ENCODE results near the gene ACOT2. TPM values are rescaled to one million over a fixed set of nuclear protein-coding genes. Genes with fewer than 3 reads are reported as not detected.
"Not testable (repeated sequence)": the region's sequence is repeated elsewhere in the genome, so short reads cannot be mapped to it uniquely, and the experiment has no call there.

ACOT2 gene
- total RNA-seq, 4 donors from 2014 or later = 10.1 to 76.3 (median 53.6) TPM

DNA sequence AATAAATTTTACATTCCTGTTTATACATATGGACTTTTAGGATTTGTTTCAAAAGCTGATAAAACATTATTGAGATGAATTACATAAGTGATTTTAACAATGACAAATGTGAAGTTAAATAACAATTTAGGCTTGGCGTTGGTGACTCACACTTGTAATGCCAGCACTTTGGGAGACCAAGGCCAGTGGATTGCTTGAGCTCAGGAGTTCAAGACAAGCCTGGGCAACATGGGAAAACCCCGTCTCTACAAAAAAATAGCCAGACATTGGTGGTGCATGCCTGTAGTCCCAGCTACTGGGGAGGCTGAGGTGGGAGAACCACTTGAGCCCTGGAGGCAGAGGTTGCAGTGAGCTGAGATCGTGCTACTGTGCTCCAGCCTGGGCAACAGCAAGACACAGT is 7.4 kb downstream of the ACOT2 start:
- Histone ChIP-seq H3K36me3 (peaks cover 0 to 13% (median 0%) of the 10 kb centered on the region in 4 donors), H3K27me3 (no peaks in the 10 kb centered on the region), H3K9me3 (no peaks in the 10 kb centered on the region), H3K4me3 (no peak overlapping the region), H3K27ac (no peak overlapping the region), H3K4me1 (no peaks in the 10 kb centered on the region)
- DNase-seq = no peak
- no peak for TF ChIP-seq POLR2AphosphoS5 (IDR thresholded peaks at IDR 0.05)
- no peak for TF ChIP-seq POLR2A (IDR thresholded peaks at IDR 0.05)
- no peak for TF ChIP-seq EP300 (IDR thresholded peaks at IDR 0.05; ENCODE audit: low read depth)
- TF ChIP-seq, protein P1, sequence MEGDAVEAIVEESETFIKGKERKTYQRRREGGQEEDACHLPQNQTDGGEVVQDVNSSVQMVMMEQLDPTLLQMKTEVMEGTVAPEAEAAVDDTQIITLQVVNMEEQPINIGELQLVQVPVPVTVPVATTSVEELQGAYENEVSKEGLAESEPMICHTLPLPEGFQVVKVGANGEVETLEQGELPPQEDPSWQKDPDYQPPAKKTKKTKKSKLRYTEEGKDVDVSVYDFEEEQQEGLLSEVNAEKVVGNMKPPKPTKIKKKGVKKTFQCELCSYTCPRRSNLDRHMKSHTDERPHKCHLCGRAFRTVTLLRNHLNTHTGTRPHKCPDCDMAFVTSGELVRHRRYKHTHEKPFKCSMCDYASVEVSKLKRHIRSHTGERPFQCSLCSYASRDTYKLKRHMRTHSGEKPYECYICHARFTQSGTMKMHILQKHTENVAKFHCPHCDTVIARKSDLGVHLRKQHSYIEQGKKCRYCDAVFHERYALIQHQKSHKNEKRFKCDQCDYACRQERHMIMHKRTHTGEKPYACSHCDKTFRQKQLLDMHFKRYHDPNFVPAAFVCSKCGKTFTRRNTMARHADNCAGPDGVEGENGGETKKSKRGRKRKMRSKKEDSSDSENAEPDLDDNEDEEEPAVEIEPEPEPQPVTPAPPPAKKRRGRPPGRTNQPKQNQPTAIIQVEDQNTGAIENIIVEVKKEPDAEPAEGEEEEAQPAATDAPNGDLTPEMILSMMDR (IDR thresholded peaks at IDR 0.05) = no peak
- in situ Hi-C loops (cut with MboI; ENCODE audit: low pct_ligation_motif_present in 1 of 4, low pct_unique_long_range_greater_than_20kb in 1 of 4, low sequenced_read_pairs in 3 of 4) = no loop called here
- 89 to 91% methylated on average over 1 to 3 of the region's 3 CpGs for WGBS, 2 donors (ENCODE audit: low coverage in 1 of 2)
- intact Hi-C loops (cut with DNase I; ENCODE audit: low total_unique reads) = no loop called here

DNA sequence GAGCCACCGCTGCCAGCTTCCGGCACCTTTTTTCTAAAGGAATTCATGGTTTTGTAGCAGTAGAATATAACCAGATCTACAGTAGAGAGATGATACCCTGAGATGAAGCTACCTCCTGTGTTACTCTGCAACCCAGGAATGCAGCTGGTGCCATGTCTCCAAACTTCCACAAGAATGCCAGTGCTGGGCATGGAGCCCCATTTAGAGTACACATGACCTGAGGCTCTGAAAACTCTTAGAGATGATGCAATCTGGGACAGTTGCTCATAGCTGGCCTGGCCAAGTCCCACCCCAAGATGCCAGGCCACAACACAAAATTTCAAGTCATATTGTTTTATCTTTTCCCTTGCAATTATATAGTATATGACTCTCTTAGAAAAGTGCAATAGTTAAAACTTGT is 8.2 kb downstream of the ACOT2 start:
- H3K4me1 ChIP-seq; H3K27me3 ChIP-seq; intact Hi-C loops (cut with DNase I; ENCODE audit: low total_unique reads); in situ Hi-C loops (cut with MboI; ENCODE audit: low pct_ligation_motif_present in 1 of 4, low pct_unique_long_range_greater_than_20kb in 1 of 4, low sequenced_read_pairs in 3 of 4); H3K9me3 ChIP-seq; H3K4me3 ChIP-seq; H3K27ac ChIP-seq; DNase-seq: not testable (repeated sequence)
- 100% methylated on average over 2 of the region's 2 CpGs; no CpG with 5 or more reads in 1 of the 2 donors for whole genome bisulfite sequencing, 2 donors (ENCODE audit: low coverage in 1 of 2)
- H3K36me3 ChIP-seq = peaks cover 0 to 13% (median 0%) of the 10 kb centered on the region in 4 donors

DNA sequence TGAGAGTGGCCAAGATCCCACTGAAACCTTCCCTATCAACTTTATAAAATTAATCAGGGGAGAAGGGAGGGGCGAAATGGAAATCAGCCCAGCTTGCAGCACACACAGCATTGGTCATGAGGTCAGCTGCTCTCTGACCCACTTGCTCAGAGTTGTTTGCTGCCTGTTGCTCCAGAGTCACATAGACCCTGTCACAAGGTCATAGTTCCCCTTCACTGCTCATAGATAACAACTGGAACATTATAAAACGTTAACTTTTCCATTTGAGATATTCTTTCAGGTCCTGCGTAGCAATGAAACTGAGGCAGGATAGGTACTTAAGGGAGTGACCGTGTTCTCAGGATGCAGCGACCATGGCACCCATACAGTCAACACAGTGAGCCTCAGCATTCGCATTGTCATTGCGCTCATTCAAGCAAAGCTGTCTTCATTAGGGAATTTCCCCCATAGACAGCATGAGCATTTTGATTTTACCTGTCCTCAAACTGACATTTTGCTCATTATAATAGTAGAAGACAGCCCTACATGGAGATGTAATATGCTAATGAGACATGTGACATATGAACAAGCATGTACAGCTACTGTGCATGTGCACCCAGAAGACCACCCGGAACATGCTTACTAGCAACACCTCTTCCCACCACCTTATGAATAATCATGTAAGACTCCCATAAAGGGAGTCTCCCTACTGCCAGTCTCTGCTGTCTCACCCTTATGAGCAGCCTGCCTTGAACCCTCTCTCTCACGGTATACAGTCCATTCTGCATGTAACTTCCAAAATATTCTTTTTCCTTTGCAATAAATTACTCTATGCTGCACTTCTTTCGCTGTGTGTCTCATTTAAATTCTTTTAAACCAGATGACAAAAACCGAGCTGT is 13.3 kb downstream of the ACOT2 start:
- DNase-seq; H3K9me3 ChIP-seq; H3K27ac ChIP-seq; H3K27me3 ChIP-seq; H3K4me3 ChIP-seq; H3K36me3 ChIP-seq; intact Hi-C loops (cut with DNase I; ENCODE audit: low total_unique reads); in situ Hi-C loops (cut with MboI; ENCODE audit: low pct_ligation_motif_present in 1 of 4, low pct_unique_long_range_greater_than_20kb in 1 of 4, low sequenced_read_pairs in 3 of 4); H3K4me1 ChIP-seq: not testable (repeated sequence)
- WGBS, 2 donors (ENCODE audit: low coverage in 1 of 2) = 86 to 87% methylated on average over 3 to 11 of the region's 11 CpGs

DNA sequence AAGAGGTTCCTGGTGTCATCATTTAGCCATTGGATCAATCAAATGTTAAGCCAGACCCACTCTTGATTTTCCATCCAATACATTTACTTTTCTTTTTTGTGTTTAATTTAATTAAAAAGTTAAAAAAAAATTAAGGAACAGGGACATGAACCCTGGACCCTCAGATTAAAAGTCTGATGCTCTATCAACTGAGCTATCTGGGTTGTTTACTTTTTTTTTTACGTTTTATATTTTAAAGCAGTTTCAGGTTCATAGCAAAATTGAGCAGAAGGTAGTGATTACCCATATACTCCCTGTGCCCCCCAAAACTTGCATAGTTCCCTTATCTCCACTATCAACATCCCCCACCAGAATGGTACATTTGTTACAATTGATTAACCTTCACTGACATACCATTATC is 19.7 kb downstream of the ACOT2 start:
- H3K36me3 ChIP-seq = no peaks in the 10 kb centered on the region
- intact Hi-C loops (cut with DNase I; ENCODE audit: low total_unique reads) (no loop called here), in situ Hi-C loops (cut with MboI; ENCODE audit: low pct_ligation_motif_present in 1 of 4, low pct_unique_long_range_greater_than_20kb in 1 of 4, low sequenced_read_pairs in 3 of 4) (no loop called here)
- no peak overlapping the region for H3K27ac ChIP-seq
- WGBS, 2 donors (ENCODE audit: low coverage in 1 of 2) = 67 to 83% methylated on average over 1 of the region's 1 CpG
- TF ChIP-seq EP300 (IDR thresholded peaks at IDR 0.05; ENCODE audit: low read depth) (no peak), POLR2AphosphoS5 (IDR thresholded peaks at IDR 0.05) (no peak), POLR2A (IDR thresholded peaks at IDR 0.05) (no peak)
- TF ChIP-seq, protein P1 (IDR thresholded peaks at IDR 0.05) = no peak
- DNase-seq = no peak
- no peaks in the 10 kb centered on the region for H3K27me3 ChIP-seq
- H3K9me3 ChIP-seq = no peaks in the 10 kb centered on the region
- no peak overlapping the region for H3K4me3 ChIP-seq
- H3K4me1 ChIP-seq = peaks cover 0 to 15% (median 5%) of the 10 kb centered on the region in 4 donors

DNA sequence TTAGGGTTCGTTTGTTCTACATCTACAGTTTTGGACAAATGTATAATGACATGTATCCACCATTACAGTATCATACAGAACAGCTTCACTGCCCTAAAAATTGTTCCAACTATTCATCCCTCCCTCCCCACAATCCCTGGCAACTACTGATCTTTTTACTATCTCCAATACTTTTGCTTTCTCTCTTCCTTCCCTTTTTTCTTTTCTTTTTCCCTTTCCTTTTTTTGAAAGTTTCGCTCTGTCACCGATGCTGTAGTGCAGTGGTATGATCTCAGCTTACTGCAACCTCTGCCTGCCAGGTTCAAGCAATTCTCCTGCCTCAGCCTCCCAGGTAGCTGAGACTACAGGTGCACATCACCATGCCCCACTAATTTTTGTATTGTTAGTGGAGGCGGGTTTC is 20.1 kb downstream of the ACOT2 start:
- Histone ChIP-seq H3K27ac (no peak overlapping the region), H3K9me3 (no peaks in the 10 kb centered on the region), H3K4me3 (no peak overlapping the region), H3K36me3 (no peaks in the 10 kb centered on the region), H3K27me3 (no peaks in the 10 kb centered on the region), H3K4me1 (peaks cover 0 to 15% (median 5%) of the 10 kb centered on the region in 4 donors)
- 82 to 90% methylated on average over 1 to 4 of the region's 4 CpGs for WGBS, 2 donors (ENCODE audit: low coverage in 1 of 2)
- no peak for TF ChIP-seq EP300 (IDR thresholded peaks at IDR 0.05; ENCODE audit: low read depth)
- TF ChIP-seq, protein P1 (IDR thresholded peaks at IDR 0.05) = no peak
- TF ChIP-seq POLR2A (IDR thresholded peaks at IDR 0.05) = no peak
- no peak for TF ChIP-seq POLR2AphosphoS5 (IDR thresholded peaks at IDR 0.05)
- no peak for DNase-seq
- in situ Hi-C loops (cut with MboI; ENCODE audit: low pct_ligation_motif_present in 1 of 4, low pct_unique_long_range_greater_than_20kb in 1 of 4, low sequenced_read_pairs in 3 of 4) = no loop called here
- intact Hi-C loops (cut with DNase I; ENCODE audit: low total_unique reads) = no loop called here

DNA sequence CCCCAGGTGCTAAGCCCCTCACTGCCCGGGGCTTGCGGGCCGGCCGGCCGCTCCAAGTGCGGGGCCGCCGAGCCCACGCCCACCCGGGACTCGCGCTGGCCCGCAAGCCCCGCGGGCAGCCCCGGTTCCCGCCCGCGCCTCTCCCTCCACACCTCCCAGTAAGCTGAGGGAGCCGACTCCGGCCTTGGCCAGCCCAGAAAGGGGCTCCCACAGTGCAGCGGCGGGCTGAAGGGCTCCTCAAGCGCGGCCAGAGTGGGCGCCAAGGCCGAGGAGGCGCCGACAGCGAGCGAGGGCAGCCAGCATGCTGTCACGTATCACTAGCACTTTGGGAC is 21.6 kb downstream of the ACOT2 start:
- H3K4me3 ChIP-seq; DNase-seq; in situ Hi-C loops (cut with MboI; ENCODE audit: low pct_ligation_motif_present in 1 of 4, low pct_unique_long_range_greater_than_20kb in 1 of 4, low sequenced_read_pairs in 3 of 4); H3K27me3 ChIP-seq; H3K36me3 ChIP-seq; H3K27ac ChIP-seq; intact Hi-C loops (cut with DNase I; ENCODE audit: low total_unique reads); H3K9me3 ChIP-seq: not testable (repeated sequence)
- 99% methylated on average over 17 of the region's 32 CpGs; no CpG with 5 or more reads in 1 of the 2 donors for WGBS, 2 donors (ENCODE audit: low coverage in 1 of 2)
- H3K4me1 ChIP-seq = peaks cover 0 to 15% (median 5%) of the 10 kb centered on the region in 4 donors

All from transverse colon (tissue), 4 donors.